ENCODE measurements around the gene CUX1.

DNA sequence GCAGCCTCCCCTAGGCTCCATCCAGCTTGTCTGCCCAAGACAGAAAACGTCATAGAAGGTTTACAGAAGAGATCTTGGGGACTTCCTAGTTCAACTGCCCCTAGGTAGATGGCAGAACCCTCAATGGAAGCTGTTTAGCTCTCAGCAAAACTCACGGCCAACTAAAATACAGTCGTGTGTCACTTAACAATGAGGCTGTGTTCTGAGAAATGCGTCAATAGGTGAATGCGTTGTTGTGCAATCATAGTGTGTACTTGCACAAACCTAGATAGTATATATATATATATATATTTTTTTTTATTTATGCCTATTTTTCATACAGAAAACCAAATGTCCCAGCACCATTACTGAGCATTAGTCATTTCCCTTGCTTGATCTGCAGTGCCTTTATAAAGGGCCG is 368.9 kb downstream of the CUX1 start:
- TF ChIP-seq, protein P1, sequence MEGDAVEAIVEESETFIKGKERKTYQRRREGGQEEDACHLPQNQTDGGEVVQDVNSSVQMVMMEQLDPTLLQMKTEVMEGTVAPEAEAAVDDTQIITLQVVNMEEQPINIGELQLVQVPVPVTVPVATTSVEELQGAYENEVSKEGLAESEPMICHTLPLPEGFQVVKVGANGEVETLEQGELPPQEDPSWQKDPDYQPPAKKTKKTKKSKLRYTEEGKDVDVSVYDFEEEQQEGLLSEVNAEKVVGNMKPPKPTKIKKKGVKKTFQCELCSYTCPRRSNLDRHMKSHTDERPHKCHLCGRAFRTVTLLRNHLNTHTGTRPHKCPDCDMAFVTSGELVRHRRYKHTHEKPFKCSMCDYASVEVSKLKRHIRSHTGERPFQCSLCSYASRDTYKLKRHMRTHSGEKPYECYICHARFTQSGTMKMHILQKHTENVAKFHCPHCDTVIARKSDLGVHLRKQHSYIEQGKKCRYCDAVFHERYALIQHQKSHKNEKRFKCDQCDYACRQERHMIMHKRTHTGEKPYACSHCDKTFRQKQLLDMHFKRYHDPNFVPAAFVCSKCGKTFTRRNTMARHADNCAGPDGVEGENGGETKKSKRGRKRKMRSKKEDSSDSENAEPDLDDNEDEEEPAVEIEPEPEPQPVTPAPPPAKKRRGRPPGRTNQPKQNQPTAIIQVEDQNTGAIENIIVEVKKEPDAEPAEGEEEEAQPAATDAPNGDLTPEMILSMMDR (IDR thresholded peaks at IDR 0.05), result no peak
- TF ChIP-seq POLR2A (IDR thresholded peaks at IDR 0.05), result no peak

Measured in uterus (tissue), 2 donors.